ENCODE data around the gene RASEF.
A peak's percentile ranks its signal among the peaks of the same experiment; 100 is the strongest.

The RASEF gene

GRCh38 chr9:83012168-83012921 is 50.6 kb downstream of the RASEF start:
- peak; percentile 27 for DNase-seq

GRCh38 chr9:83011611-83012010 is 51.3 kb downstream of the RASEF start:
- no peak for DNase-seq

DNA sequence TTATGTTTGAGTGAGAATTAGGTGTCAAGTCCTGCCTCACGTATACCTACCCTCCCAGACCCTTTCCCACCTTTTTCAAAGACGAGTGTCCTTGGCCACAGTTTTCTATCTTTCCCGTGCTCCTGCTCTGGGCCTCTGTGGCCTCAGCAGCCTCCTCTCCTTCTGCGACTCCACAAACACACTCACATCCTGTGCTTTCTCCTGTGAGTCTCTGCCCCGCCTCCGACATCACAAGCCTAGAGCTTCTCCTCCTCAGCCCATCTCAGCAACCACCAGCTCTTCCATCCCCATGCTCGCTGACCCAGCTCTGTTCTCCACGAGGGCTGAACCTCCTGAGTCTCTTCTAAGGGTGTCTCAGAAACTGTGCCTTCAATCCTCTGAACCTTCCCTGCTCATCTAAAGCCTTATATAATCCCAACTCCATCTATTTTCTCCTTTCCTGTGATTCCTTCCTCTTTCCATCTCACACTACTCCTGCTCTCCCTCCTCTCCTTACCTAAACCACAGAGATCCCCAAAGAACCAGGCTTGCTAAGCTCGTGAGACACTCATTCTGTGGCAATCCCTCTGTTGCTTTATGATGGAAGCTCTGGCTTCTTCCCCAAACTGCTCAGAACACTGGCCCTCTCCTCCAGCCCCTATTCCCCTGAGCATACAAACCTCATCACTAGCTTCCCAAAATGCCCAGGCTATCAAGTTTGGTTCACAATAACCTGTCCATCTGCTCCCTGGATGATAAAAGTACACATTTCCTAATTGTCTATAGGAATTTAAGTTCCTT is 55.2 kb downstream of the RASEF start:
- no peak for DNase-seq

GRCh38 chr9:83006378-83006777 is 56.6 kb downstream of the RASEF start:
- DNase-seq: no peak

- no peak for DNase-seq
Observed at GRCh38 chr9:83005963-83006362, 57.0 kb downstream of the RASEF start.

DNA sequence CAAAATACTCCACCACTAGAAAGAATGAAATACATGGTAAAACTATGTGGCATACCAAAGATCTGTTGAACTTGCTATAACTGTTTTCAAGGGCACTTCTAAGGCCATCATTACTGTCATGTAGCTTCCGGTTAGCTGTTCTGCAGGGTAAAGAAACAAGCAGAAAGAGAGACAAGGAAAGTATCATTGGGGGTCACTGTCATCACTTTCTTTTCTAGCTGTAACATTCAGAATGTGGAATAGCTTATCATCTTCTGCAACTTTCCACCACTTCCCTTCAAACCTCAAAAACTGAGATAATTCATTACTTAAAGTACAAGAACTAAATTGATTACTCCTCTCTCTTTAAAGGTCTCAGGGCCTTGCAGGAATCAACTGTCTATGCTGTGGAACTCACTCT is 57.6 kb downstream of the RASEF start:
- no peak for DNase-seq

DNA sequence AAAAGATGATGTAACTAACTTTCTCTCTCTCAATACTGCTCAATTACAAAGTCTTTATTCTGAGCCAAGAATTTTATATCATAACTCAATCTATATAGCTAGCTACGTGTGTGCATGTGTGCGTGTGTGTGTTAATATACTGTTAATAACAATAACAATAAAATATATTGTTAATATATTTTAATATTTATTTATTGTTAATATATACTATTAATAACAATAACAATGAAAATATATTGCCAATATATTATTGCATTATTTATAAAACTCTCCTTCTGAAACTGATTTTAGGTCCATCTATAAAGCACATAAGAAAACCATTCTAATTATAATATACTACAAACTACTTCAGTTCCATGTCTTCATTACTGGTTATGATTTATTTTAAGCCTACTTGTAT is 60.6 kb downstream of the RASEF start:
- DNase-seq: no peak

DNA sequence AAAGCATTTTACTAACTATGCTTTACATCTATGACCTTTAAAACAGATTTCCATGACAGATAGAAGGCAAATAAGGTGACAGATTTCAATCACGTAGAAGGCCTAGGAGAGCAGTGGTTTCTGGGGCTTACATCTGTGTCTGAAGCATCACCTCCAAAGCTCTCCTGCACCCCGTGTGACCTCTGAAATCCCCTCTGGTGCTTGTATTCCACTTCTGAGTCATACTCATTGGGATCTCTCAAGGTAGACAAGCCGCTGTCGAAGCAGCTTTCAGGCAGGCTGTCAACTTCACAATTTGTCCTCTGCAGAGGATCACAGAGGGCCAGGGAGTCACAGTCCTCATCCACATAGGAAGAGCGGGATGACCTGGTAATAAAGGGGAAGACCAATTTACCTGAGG is 62.2 kb downstream of the RASEF start:
- DNase-seq: no peak

- no peak for DNase-seq
Observed at GRCh38 chr9:82998409-82998808, 64.5 kb downstream of the RASEF start.

- no peak for DNase-seq
Observed at GRCh38 chr9:82997476-82998140, 65.3 kb downstream of the RASEF start.

DNA sequence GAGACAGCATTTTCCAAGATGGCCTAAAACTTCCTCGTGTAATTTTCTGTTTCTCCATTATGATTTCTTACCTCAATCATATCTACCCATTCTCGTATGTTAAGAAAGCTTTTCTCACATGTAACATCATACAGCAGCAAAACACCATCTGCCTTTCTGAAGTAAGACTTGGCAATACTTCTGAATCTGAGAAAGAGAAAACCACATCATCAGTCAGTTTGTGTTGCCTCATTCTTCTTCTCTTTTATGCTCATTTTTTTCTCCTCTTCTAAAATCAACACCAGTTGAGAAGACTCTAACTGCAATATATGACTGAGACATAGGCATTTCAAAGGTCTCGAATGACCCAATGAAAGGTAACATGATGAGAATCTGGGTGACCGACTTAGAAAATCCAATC is 66.0 kb downstream of the RASEF start:
- DNase-seq: no peak

GRCh38 chr9:82993856-82994605 is 68.9 kb downstream of the RASEF start:
- DNase-seq: no peak

GRCh38 chr9:82991671-82992070 is 71.3 kb downstream of the RASEF start:
- DNase-seq: no peak

DNA sequence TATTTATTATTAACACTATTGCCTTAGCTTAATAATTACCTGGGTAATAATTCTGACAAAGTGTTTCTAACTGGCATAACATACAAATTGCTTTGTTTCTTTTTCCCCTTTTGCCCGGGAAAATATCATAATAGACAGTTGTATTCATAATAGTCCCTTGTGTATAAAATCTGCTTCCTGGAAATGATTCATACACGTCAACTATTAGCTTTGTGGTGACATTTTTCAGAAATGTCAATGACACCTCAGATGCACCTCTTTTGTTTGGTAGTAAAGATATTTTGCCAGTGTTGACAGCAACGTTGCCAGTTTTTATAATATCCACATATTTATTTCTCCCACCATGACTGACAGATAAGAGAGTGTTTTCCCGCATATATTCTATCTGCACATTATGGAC is 73.0 kb downstream of the RASEF start:
- no peak for DNase-seq

- no peak for DNase-seq
Observed at GRCh38 chr9:82988488-82988887, 74.5 kb downstream of the RASEF start.

DNA sequence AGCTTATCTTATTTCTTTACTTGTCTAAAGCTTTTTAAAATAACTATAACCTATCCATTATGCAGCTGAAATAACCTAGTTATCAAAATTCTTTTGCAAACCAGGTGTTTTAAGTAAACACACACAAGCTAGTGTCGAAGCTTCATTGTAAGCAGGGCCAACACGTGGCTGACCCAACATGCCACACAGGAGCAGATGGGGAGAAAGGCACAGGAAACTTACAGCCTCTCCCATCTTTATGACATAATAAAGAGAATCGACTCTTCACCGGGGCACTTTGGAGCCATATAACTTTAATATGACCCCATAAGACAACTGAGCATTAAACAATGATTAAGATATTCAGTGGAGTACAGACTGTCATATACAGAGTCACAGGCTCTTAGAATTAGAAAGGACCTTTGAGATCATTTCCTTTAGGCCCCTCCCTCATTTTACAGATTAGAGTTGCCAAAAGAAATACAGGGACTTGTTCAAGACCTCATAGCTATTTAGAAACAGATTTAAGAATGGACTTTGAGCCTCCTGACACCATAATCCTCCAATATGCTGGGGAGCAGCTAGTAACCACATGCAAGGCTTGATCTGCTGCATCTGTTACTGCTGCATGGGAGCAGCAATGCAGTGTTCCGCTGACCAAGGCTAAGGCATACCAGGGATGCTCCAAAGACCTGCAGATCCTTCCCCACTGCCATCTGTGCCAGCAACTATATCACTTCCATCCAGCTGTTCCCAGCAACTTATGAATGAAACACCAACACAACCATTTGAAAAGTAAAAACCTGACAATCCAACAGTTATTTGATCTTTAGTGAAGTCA is 75.4 kb downstream of the RASEF start:
- no peak for DNase-seq

DNA sequence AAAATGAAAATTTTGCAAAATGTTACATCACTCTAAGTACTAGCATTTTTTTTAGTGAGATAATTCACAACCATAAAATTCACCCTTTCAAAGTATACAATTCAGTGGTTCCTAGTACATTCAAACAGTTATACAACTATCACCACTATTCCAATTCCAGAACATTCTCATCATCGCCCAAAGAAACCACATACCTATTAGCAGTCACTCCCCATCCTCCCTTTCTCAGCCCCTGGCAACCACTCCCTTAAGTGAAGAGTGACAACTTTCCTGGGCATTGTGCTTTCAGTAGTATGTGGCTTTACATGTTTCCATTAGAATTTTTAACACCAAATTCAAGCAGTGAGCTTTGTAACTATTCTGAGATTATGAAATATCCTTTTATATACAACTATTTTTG is 81.4 kb downstream of the RASEF start:
- DNase-seq: no peak

DNA sequence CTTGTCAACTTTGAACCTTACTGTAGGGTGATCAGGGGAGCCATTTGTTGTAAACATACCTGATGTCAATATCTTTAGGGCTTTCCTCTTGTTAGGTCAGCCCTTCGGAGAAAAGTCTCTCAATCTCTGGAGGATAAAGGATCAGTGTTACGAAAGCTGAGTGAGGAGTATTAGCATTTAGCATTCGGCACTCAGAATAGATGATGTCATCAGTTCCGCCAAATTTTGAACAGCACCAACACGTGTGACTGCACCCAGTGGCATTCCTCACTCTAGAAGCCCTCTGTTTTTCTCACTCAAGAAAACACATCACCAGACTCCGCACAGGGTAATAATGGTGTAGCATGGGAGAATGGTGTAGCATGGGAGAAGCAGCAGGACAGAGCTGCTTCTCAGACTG is 87.8 kb downstream of the RASEF start:
- DNase-seq: no peak

DNA sequence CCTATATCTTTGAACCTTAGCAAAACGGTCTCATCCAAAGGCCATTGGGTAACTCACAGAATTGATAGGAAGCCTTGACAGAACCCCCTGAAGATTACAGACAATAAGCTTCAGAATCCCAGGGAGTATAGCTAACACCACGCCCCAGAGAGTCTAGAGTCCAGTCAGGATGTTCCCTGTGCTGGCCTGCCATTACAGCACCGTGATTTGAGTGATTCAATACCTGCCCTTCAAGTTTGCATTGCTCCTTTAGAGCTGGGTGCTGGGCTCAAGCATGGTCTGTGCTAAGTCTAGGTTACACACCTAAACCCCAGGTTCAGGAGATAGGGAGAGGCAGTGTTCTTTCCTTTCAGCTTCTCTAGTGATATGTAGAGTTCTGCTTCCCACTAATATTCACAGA is 90.5 kb downstream of the RASEF start:
- no peak for DNase-seq

DNA sequence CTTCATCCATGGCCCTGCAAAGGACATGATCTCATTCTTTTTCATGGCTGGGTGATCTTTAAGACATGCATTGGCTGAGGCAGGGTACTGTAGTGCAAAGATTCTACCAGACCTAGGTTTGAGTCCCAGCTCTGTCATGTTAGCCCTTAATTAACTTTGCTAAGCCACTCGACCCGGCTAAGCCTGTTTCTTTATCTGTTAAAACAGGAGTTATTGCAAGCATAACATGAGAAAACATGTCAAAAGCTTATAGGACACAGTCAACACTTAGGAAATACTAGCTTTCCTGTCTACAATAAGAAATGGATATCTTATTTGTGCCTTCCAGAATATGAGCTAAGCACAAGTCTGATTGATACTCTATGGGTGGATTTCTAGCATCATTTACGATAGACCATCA is 92.6 kb downstream of the RASEF start:
- DNase-seq: no peak

- peak; percentile 71 for DNase-seq
Observed at GRCh38 chr9:82969291-82969690, 93.7 kb downstream of the RASEF start.

DNA sequence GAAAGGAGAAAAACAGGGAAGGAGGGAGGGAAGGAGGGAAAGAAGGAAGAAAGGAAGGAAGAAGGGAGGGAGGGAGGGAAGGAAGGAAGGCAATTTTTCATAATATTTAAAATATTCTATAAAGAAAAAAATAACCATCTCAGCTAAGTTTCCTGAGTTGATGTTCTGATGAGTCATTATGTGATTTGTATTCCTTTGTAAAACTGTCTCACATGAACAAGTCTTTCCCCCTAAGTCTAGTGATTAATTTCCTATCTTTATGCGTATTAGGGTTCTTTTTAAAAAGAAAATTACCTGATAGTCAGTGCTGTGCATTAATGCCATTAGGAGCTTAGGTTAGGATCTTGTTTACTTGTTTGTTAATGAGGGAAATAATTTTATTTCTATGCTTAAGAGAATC is 94.1 kb downstream of the RASEF start:
- DNase-seq: no peak

Data from OCI-M1 (cell line).